Measurements from ENCODE around the gene DMRT1.

- TF ChIP-seq BACH2 (CRISPR knock-in tag; IDR thresholded peaks at IDR 0.05; ENCODE audit: borderline replicate concordance) (no peak), CREB5 (CRISPR knock-in tag; IDR thresholded peaks at IDR 0.05; ENCODE audit: low read depth) (no peak), CSRNP3 (CRISPR knock-in tag; IDR thresholded peaks at IDR 0.05) (no peak), ZC3H10 (CRISPR knock-in tag; IDR thresholded peaks at IDR 0.05) (no peak), RARB (CRISPR knock-in tag; IDR thresholded peaks at IDR 0.05) (no peak), CSDC2 (CRISPR knock-in tag; IDR thresholded peaks at IDR 0.05) (no peak), ZFP30 (CRISPR knock-in tag; IDR thresholded peaks at IDR 0.05) (no peak)
These were observed 48.9 kb upstream of the DMRT1 start for GRCh38 chr9:792331-793260.
